HG02870 (cell line): ENCODE data around the gene GDF15.
"Not testable (repeated sequence)": the region's sequence is repeated elsewhere in the genome, so short reads cannot be mapped to it uniquely, and the experiment has no call there.

Source experiments
- ATAC-seq: cut with Tn5 transposase; IDR thresholded peaks from one replicate; pipeline ENCODE4 v1.9.1; 2021; ENCODE audit warnings: mild to moderate bottlenecking, moderate library complexity; ENCODE audit not compliant: unreplicated experiment

The GDF15 gene

DNA sequence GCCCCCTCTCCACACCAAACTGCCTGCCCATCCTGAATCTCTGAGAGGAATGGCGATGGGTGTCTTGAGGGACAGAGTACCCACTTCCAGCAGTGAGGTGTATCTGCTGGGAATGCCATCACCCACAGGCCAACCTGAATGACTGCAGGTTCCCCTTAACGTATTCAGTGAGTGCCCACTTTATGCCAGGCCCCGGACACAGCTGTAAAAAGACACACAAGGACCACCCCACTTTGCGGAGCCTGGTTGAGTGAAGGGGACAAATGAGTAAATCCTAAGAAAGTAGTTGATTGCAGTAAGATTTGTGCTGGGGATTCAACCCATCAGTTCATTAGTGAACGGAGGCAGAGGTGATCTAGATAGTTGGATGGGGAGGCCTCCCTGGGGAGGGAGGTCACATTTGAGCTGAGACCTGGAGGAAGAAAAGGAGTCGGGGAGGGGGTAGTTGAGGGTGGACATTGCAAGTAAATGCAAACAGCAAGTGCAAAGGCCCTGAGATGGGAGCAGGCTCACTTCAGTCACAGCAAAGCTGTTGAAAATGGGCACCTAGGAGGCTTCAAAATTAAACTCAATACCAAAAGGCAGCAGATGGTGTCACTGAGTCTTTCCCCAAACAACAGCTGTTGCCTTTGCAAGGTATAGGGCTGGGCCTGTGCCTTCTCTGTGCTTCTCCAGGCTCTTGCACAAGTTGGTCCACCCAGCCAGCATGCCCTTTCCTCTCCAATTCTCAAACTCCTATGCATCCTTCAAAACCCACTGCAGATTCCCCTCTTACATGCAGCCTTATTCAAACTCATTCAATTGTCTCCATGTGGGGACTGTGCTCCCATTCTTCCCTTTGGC lies 4.3 kb downstream of the GDF15 start:
- ATAC-seq = no peak

DNA sequence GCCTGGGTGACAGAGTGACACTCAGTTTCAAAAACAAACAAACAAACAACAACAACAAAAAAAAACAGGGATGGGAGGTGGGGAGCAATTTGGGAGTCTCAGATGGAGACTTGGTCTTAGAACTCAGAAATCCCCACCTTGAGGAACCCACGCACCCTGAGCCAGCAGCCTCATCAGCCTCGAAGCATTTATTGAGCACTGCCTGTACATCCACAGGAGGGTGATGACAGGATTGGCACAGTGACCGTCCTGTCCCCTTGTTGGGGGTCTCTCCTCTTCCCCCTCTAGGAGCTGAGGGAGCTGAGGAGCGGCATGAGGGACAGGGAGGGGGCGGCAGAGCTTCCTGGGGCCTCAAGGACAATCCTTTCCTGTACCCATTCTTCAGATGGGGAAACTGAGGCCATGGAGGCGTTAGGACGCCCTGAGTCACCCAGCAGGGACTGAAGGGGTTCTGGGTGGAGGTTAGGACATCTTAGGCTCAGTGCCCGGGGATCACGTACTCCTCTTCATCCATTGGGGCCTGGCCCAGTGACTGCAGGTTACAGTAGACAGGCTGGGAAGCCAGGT lies 5.6 kb downstream of the GDF15 start:
- ATAC-seq = no peak

DNA sequence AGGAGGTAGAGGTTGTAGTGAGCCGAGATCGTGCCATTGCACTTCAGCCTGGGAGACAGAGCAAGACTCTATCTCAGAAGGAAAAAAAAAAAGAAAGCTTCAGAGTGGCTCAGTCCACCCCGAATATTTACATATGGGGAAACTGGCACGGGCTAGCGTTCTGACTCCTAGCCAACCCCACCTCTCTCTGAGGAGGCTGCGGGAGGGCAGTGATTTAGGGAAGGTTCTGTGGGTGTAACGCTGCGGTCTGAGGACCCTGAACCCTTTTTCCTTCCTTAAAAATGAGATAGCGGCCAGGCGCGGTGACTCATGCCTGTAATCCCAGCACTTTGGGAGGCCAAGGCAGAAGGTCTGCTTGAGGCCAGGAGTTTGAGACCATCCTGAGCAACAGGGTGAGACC lies 6.5 kb downstream of the GDF15 start:
- ATAC-seq = no peak

DNA sequence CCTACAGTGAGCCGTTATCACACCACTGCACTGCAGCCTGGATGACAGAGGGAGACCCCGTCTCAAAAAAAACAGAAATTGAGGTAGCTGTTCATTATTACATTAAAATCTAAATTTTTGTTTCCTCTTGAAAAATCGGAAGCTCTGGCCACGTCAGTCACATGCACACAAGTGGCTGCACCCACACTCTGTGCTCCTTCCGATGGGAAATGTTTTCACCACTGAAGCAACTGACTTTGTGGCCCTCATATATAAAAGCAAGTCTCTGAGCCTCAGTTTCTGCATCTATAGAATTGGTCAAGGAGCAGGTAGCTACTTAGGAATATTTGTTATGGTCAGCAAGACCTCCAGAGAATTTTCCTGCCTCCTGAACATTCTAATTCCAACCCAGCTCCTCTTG lies 7.0 kb downstream of the GDF15 start:
- ATAC-seq = no peak

DNA sequence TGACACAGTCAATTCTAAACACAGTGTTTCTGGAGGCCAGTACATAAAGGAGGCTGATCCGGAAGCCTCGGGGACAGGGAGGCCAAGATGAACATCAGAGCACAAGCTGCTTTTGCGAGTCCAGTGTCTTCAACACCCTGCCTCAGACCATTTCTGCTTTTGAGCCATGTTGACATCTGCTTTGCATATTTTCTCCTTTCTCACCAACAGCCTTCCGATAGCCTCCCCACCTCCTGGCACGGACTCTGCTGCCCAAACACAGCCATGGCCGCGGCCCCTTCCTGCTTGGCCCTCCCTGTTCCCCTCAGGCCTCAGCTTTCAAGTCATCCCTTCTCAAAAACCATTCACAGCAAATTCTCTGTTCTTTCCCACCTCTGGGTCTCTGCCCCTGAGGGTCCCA lies 7.9 kb downstream of the GDF15 start:
- no peak for ATAC-seq

DNA sequence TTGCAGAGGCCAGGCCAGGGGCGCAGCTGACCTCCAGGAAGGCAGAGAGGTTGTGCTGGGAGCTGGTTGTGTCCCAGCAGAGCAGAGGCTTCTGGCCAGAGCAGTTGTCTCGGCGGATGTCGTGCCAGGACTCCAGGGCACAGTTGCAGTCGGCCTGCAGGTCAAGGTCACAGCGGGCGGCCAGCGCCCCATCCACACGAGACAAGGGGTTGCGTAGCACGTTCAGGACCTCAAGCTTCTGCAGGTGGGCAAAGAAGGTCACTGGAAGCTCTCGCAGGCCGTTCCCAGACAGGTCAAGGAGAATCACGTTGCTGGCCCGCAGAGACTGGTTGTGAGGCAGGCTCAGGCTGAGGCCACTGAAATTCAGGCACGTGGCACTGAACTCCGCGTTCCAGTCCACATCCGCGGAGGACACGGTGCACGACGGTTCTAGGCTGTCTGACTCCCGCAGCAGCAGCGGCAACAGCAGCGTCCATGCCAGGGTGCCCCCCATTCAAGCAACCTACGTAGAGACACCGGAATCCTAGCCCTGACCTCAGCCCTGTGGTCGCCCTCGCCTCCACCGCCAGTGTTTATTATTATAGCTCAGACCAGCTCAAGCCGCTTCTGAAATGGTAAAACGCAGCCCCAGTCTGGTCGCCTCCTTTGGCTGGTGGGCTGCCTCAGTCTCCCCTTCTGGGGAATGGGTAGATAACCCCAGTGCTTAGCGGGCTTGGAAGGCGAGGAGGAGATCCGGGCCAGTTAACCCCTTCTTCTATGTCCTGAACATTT lies 10.7 kb downstream of the GDF15 start:
- no peak for ATAC-seq

DNA sequence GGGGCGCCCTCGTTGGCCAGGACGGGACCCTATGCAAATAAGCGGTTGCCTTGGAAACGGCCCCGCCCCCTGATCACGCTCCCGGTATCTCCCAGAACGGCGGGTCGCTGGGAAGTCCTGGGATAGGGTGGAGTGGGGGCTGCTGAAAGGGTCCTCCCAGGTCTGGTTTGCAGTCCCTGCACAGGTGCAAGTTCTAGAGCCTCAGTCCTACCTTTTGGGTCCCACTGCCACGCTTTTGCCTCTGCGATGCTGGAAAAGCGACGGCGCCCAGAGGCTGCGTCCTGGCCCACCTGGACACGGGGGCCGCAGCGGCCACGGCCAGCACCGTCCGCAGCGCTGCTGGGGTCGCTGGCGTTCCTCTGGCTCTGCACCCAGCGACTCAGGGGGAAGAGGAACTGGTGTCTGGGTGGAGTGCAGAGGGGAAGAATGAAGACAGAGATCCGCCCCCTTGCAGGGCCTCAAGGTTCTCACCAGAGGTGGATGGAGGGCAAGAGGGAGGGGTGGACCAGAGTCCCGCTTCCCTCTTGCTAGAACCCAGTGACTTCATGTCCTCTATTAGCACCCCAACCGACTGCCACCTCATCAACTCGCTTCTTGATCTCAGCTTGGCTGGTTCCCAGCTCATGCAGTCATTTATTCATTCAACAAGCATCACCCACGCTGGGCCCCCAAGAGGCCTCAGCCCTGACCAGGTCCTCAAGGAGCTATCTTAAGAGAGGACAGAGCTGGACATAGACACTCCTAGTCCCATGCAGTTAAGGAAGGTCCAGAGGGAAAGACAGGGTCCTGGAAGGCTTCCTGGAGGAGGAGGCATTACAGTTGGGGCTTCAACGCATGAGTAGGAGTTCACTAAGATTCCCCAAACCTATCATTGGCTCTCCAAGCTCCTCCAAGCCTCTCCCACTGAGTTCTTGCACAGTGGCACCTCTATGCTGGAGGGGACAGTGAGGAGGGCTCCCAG lies 11.6 kb downstream of the GDF15 start, which contains the start of gene LRRC25:
Gene LRRC25, minus strand, starts transcription at position 381 of the 961 bp plus-strand sequence. CDS start 659 bp downstream, outside the sequence.
- no peak for ATAC-seq

DNA sequence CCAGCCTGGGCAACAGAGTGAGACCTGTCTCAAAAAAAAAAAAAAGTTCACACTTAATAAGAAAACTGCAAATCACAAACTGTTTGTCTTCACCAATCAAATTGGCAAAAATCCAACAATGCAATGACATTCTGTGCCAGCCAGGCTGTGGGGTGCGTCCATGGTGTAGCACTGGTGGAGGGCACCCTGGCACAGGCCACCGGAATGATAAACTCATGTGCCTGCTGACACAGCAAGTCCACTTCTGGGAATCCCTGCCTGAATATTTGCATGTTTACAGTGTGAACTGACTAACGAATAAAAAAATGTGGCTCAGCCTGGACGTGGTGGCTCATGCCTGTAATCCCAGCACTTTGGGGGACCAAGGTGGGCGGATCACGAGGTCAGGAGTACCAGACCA lies 13.1 kb downstream of the GDF15 start:
- no peak for ATAC-seq

DNA sequence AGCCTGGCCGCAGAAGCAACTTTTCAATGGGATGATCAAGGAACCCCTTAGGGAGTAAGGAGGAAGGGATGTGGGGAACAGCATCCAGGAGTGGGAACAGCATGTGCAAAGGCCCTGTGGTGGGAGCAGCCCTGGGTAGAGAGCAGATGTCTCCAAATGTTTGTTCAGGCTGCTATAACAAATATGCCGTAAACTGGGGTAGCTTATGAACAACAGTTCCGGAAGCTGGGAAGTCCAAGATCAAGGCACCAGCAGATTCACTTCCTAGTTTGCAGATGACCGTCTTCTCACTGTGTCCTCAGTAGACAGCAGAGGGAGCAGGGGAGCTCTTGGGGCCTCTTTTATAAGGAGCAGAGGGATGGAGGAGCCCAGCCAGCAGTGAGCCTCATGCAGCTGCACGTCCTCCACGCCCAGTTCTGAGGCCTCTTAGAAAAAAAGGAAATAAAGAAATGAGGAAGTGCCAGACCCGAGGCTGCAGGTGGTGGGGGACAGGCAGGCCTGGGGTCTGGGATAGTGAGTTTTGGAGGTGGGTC lies 15.7 kb downstream of the GDF15 start:
- no peak for ATAC-seq

DNA sequence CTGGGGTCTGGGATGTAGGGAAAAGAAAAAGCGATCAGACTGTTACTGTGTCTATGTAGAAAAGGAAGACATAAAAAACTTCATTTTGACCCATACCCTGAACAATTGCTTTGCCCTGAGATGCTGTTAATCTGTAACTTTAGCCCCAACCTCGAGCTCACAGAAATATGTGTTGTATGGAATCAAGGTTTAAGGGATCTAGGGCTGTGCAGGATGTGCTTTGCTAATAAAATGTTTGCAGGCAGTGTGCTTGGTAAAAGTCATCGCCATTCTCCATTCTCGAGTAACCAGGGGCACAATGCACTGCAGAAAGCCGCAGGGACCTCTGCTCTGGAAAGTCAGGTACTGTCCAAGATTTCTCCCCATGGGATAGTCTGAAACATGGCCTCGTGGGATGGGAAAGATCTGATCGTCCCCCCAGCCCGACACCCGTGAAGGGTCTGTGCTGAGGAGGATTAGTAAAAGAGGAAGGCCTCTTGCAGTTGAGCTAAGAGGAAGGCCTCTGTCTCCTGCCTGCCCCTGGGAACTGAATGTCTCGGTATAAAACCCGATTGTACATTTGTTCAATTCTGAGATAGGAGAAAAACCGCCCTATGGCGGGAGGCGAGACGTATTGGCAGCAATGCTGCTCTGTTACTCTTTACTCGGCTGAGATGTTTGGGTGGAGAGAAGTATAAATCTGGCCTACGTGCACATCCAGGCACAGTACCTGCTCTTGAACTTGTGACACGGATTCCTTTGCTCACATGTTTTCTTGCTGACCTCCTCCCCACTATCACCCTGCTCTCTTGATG lies 16.7 kb downstream of the GDF15 start:
- not testable (repeated sequence) for ATAC-seq

DNA sequence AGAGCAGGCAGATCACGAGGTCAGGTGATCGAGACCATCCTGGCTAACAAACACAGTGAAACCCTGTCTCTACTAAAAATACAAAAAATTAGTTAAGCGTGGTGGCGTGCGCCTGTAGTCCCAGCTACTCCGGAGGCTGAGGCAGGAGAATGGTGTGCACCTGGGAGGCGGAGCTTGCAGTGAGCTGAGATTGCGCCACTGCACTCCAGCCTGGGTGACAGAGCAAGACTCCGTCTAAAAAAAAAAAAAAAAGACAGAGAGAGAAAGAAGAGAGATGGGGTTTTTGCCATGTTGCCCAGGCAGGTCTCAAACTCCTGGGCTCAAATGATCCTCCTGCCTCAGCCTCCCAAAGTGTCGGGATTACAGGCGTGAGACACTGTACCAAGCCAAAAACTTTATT lies 19.8 kb downstream of the GDF15 start:
- not testable (repeated sequence) for ATAC-seq

DNA sequence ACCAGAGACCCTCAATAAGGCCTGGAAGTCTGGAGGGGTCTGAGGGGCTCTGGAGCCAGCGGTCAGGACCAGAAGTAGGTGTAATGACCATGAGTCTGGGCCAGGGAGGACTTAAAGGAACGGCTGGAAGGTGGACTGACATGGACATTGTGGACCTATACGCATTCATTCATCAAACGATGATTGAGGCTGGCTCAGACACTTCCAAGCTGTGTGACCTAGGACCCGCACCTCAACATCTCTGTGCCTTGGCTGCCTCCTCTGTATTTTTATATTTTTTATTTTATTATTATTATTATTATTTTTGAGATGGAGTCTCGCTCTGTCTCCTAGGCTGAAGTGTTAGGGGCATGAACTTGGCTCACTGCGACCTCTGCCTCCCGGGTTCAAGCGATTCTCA lies 20.8 kb downstream of the GDF15 start:
- no peak for ATAC-seq

DNA sequence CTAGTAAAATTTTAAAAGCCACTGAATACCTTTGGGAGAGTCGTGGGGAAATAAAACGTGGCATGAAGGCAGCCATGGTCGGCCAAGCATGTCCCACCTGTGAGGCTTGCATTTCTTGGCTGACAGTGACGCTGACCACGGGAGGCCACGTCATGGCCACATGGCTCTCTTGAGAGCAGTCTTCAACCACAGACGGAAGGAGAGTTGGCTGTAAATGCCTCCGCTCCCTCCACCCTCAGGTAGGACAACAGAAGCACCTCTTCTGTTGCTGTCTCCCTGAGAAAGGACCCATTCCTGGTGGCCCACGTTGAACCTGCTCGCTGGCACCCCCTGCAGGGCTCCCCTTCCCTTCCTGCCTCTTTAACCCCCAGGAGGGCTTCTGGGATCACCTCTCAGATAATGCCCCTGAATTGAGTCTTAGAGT lies 22.1 kb downstream of the GDF15 start:
- ATAC-seq = no peak

DNA sequence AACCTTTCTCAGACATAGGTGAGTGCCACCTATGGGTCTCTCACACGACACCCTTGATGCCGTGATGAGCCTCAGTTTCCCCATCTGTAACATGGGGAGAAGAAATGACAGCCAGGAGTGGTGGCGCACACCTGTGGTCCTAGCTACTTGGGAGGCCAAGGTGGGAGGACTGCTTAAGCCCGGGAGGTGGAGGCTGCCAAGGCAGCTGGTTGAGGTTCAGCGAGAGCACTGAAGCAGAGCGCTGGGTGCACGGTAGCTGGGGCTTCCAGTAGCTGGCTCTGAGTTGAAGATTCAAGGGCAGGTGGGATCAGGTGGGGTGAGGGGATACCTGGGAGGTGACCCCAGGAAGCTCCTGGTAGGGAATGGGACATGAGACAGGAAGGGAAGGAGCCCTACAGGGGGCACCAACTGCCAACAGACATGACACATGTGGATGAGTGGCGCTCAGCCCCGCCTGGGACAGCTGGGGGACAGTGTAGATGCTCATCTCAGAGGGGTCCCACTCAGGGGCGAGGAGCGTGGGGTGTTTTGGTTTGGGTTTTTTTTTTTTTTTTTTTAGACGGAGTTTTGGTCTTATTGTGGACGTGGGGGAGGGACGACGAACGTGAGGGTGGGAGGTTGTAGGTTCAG lies 26.8 kb downstream of the GDF15 start:
- ATAC-seq = no peak

DNA sequence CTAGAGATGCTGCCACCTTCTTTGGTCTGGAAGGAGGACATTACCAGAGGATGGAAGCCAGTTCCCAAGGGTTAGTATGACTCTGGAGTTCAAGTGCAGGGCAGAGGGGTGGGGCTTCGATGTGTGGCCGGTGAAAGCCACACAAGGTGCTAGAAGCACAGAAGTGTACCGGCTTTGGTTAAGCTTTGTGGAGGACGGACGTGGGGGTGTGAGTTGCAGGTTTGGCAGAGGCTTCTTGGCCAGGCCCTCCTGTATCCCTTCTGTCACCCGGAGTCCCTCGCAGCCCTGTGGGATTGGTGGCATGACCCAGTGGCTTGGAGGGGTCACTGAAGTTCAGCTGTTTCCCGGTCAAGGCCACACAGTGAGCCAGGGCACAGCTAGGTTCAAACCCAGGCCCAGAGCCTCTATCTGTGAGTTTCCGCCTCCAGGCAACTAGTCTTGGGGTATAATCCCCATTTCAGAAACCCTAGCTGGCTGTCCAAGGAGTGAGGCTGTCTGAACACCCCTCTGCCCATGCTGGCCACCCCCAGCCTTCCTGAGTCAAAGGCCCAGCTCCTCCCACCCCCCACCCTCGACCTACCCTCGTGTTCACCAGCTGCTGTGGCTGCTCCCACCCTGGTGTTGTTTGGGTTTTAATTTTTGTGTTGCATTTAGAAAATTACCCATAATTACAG lies 28.7 kb downstream of the GDF15 start:
- no peak for ATAC-seq

DNA sequence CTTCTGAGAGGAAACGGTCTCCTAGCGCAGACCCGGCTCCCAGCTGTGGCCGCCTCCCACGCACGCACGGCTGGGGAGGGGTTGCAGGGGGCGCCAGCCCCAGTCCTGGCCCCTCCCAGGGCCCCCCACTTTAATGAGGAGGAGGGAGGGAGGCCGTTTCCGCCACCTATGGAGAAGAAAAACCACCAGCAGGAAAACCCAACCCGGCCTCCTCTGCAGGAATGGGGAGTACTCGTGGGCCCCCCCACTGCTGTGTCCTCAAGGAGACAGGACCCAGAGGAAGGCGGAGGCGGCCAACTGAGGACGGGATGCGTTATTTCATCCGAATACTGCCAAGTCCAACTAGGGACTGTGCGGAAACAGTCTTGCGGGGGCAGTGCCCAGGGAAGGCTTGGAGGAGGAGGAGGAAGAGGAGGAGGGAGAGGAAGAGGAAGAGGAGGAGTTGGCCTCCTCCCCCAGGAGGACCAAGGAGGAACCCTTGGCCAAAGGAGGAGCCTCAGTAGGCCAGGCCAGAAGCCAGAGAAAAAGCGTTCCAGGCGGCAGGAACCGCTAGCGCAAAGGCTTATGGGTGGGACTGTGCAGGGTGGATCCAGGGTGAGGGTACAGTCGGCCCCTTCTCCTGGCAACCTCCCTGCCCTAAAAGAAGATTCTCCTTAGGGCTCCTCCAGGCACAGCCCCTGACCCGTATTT lies 29.4 kb downstream of the GDF15 start:
- ATAC-seq = no peak

DNA sequence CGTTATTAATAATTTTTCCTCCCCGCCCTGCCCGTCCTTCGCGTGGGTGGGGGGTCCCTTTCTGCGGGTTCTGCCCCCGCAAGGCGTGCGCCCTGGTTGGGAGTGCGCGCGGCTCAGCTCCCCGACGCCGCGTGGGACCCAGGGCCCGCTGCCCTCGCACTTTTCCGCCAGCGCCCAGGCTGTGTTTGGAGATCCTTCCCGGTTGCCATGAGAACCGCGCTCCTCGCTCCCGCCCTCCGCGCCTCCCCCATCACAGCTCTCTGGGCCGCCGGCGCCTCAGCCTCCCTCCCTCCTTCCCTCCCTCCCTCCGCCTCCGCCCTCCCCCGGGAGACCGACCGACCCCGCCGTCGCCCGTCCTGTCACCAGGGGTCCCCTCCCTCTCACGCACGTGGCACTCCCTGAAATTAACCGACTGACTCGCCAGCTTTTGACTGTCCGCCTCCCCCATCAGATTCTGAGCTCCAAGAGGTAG lies 30.9 kb downstream of the GDF15 start:
- ATAC-seq = no peak
